ENCODE measurements around the gene SMARCA4.
"Not testable (repeated sequence)": the region's sequence is repeated elsewhere in the genome, so short reads cannot be mapped to it uniquely, and the experiment has no call there.

Gene SMARCA4

GRCh38 chr19:11101057-11101456 is 140.2 kb downstream of the SMARCA4 start:
- DNase-seq (ENCODE audit: low spot score) = no peak

DNA sequence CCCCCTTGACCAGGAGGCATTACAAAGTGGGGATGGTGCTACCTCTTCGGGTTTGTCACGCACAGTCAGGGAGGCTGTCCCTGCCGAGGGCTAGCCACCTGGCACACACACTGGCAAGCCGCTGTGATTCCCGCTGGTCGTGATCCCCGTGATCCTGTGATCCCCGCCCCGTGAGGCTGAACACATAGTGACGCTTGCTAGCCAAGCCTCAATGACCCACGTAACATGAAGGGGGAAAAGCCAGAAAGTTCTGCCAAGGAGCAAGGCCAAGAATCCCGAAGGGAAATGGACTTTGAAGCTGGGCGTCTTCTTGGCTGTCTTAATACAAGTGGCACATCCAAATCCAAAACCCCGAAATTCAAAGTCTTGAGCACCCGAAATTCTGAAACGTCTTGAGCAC is 142.1 kb downstream of the SMARCA4 start:
- DNase-seq (ENCODE audit: low spot score) = no peak

- not testable (repeated sequence) for DNase-seq (ENCODE audit: low spot score)
These were observed 142.8 kb downstream of the SMARCA4 start for GRCh38 chr19:11103667-11104066.

- no peak for DNase-seq (ENCODE audit: low spot score)
These were observed 144.3 kb downstream of the SMARCA4 start for GRCh38 chr19:11105014-11105636.

GRCh38 chr19:11106477-11106876 is 145.6 kb downstream of the SMARCA4 start:
- DNase-seq (ENCODE audit: low spot score) = no peak

DNA sequence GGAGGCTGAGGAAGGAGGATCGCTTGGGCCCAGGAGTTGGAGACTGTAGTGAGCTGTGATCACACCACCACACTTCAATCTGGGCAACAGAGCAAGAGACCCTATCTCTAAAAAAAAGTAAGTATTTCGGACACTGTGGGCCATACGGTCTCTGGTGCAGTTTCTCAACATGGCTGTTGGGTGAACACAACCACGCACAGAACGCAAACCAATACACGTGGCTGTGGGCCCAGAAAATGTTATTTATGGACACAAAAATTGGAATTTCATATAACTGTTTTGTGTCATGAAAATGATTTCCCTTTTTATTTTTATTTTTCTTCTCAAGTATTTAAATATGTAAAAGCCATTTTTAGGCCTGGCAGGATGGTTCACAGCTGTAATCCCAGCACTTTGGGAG is 147.9 kb downstream of the SMARCA4 start:
- no peak for DNase-seq (ENCODE audit: low spot score)

GRCh38 chr19:11111117-11111770 is 150.4 kb downstream of the SMARCA4 start:
- no peak for DNase-seq (ENCODE audit: low spot score)

- no peak for DNase-seq (ENCODE audit: low spot score)
These were observed 150.9 kb downstream of the SMARCA4 start for GRCh38 chr19:11111771-11112144.
